Stomach (tissue), 4 donors: Measurements from ENCODE around the gene KLHL2.

Experiments used
- POLR2A ChIP-seq, 4 donors: fragments of 450-650 bp; IDR thresholded peaks; one replicate each; pipeline ENCODE4 v1.6.1; 2016; ENCODE audit warnings: antibody characterized with exemption in 4 of 4, control low read depth in 2 of 4, mild to moderate bottlenecking in 1 of 4, moderate library complexity in 1 of 4
- TF ChIP-seq, protein P1 (sequence below), 7 experiments: fragments of 450-650 bp in 4 of 7; fragments of 200-600 bp in 3 of 7; sonication (generic) in 3 of 7; IDR thresholded peaks; one replicate each; pipeline ENCODE4 v1.5.1; 2016 to 2019; ENCODE audit warnings: antibody characterized with exemption in 7 of 7, control low read depth in 2 of 7, mild to moderate bottlenecking in 1 of 7

DNA sequence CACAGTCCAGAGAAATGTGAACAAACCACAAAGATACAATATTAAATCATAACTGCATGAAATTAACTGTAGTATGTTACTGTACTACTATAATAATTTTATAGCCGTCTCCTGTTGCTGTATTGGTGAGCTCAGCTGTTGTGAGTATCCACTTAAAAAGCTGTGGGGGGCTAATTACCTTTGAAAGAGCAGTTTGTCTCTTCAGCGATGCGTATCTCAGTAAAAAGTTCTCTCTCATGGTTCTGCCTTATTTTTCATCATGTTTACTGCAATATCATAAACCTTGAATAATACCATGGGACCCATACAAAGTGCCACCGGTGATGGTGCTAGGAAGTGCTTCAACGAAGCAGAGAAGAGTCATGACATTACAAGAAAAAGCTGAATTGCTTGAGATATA is 111.7 kb downstream of the KLHL2 start:
- TF ChIP-seq, protein P1, sequence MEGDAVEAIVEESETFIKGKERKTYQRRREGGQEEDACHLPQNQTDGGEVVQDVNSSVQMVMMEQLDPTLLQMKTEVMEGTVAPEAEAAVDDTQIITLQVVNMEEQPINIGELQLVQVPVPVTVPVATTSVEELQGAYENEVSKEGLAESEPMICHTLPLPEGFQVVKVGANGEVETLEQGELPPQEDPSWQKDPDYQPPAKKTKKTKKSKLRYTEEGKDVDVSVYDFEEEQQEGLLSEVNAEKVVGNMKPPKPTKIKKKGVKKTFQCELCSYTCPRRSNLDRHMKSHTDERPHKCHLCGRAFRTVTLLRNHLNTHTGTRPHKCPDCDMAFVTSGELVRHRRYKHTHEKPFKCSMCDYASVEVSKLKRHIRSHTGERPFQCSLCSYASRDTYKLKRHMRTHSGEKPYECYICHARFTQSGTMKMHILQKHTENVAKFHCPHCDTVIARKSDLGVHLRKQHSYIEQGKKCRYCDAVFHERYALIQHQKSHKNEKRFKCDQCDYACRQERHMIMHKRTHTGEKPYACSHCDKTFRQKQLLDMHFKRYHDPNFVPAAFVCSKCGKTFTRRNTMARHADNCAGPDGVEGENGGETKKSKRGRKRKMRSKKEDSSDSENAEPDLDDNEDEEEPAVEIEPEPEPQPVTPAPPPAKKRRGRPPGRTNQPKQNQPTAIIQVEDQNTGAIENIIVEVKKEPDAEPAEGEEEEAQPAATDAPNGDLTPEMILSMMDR (IDR thresholded peaks at IDR 0.05) = no peak
- TF ChIP-seq POLR2A (IDR thresholded peaks at IDR 0.05) = no peak
